ENCODE measurements around the gene MGAT3. TPM values are rescaled to one million over a fixed set of nuclear protein-coding genes. Genes with fewer than 3 reads are reported as not detected.

Gene MGAT3
- polyA plus RNA-seq, 1 donor from 2014 or later, result 29.1 TPM

GRCh38 chr22:39519681-39520225, 62.9 kb downstream of the MGAT3 start:
- peaks cover 22% of the 10 kb centered on the region for H4K20me1 ChIP-seq (ENCODE audit: insufficient read depth)

More at GRCh38 chr22:39519681-39520225, 62.9 kb downstream of the MGAT3 start:
- peaks cover 4% of the 10 kb centered on the region for H3K36me3 ChIP-seq (ENCODE audit: insufficient read depth, low read length)
- peaks cover 41% of the 10 kb centered on the region for H3K79me2 ChIP-seq (replicated peaks; ENCODE audit: insufficient read depth, low read length)
- H3F3A ChIP-seq (ENCODE audit: insufficient read depth, low read length, poor library complexity, severe bottlenecking), result peaks cover 4% of the 10 kb centered on the region
- H3K9ac ChIP-seq (ENCODE audit: low read length), result peak overlapping the region; percentile 100
- peak overlapping the region; percentile 98 for H3K27ac ChIP-seq (ENCODE audit: low read length)
- H2AFZ ChIP-seq (ENCODE audit: low read depth, low read length), result peak overlapping the region; percentile 73
- H3K9me3 ChIP-seq (ENCODE audit: low read length), result no peaks in the 10 kb centered on the region
- peak overlapping the region; percentile 69 for H3K4me2 ChIP-seq (ENCODE audit: low read length)
- H3K4me3 ChIP-seq (ENCODE audit: low read length), result peak overlapping the region; percentile 78
- no peaks in the 10 kb centered on the region for H3K27me3 ChIP-seq (ENCODE audit: insufficient read depth, low read depth, low read length)
- H3K9me2 ChIP-seq (ENCODE audit: insufficient read depth, low read length), result no peaks in the 10 kb centered on the region
- TF ChIP-seq TAF1 (IDR thresholded peaks at IDR 0.05; ENCODE audit: low read depth) (no peak), SMC3 (conservative IDR thresholded peaks at IDR 0.05; ENCODE audit: poor library complexity) (peak; percentile 63), MXI1 (conservative IDR thresholded peaks at IDR 0.05; ENCODE audit: poor library complexity, severe bottlenecking) (peak; percentile 75), RAD21 (conservative IDR thresholded peaks at IDR 0.05) (peak; percentile 52), EP300 (conservative IDR thresholded peaks at IDR 0.05; ENCODE audit: poor library complexity, severe bottlenecking) (no peak), CTCF (IDR thresholded peaks at IDR 0.05; ENCODE audit: poor library complexity, severe bottlenecking) (peak; percentile 55), REST (IDR thresholded peaks at IDR 0.05; ENCODE audit: borderline replicate concordance) (peak; percentile 66), POLR2AphosphoS5 (IDR thresholded peaks at IDR 0.05) (peak; percentile 97), EZH2 (IDR thresholded peaks at IDR 0.05; ENCODE audit: borderline replicate concordance, insufficient read depth, low read length, poor library complexity, severe bottlenecking) (no peak)

Measured in neural cell (in vitro differentiated cells).